Neural cell (in vitro differentiated cells): ENCODE results near the gene TMEM235. TPM values are rescaled to one million over a fixed set of nuclear protein-coding genes. Genes with fewer than 3 reads are reported as not detected.

Source experiments
- H2AFZ ChIP-seq: fragments of 200-600, 300-800 bp; sonication (generic), shearing (Covaris generic); 2 replicates; pipeline ENCODE4 v1.6.0; 2014; ENCODE audit warnings: low read depth, mild to moderate bottlenecking, antibody characterized with exemption, low read length, moderate library complexity
- H3F3A ChIP-seq: fragments of 200-600 bp; shearing (Covaris generic); 2 replicates; pipeline ENCODE4 v1.6.1; 2016; ENCODE audit warnings: mild to moderate bottlenecking, moderate library complexity, mixed read lengths, antibody characterized with exemption, low read length; ENCODE audit not compliant: insufficient read depth, poor library complexity, severe bottlenecking
- H3K27ac ChIP-seq: fragments of 200-600, 300-800 bp; sonication (generic), shearing (Covaris generic); 2 replicates; pipeline ENCODE4 v1.5.1; 2014; ENCODE audit warnings: mild to moderate bottlenecking, low read length, moderate library complexity
- H3K27me3 ChIP-seq: fragments of 300-800, 200-600 bp; sonication (generic), shearing (Covaris generic); 2 replicates; pipeline ENCODE4 v1.6.0; 2014; ENCODE audit warnings: mild to moderate bottlenecking, low read depth, low read length, moderate library complexity; ENCODE audit not compliant: insufficient read depth
- H3K36me3 ChIP-seq: fragments of 300-800, 200-600 bp; sonication (generic), shearing (Covaris generic); 2 replicates; pipeline ENCODE4 v1.5.1; 2014; ENCODE audit warnings: mild to moderate bottlenecking, antibody characterized with exemption, low read length, moderate library complexity; ENCODE audit not compliant: insufficient read depth
- H3K4me2 ChIP-seq: fragments of 300-800, 200-600 bp; sonication (generic), shearing (Covaris generic); 2 replicates; pipeline ENCODE4 v1.6.0; 2014; ENCODE audit warnings: mild to moderate bottlenecking, low read length
- H3K4me3 ChIP-seq: fragments of 300-800, 200-600 bp; sonication (generic), shearing (Covaris generic); 2 replicates; pipeline ENCODE4 v1.5.1; 2014; ENCODE audit warnings: mild to moderate bottlenecking, low read length, moderate library complexity
- H3K79me2 ChIP-seq: fragments of 200-600 bp; shearing (Covaris generic); replicated peaks from 2 replicates; pipeline ENCODE4 v1.6.0; 2014; ENCODE audit warnings: mild to moderate bottlenecking, low read length, moderate library complexity; ENCODE audit not compliant: insufficient read depth
- H3K9ac ChIP-seq: fragments of 300-800, 200-600 bp; sonication (generic), shearing (Covaris generic); 2 replicates; pipeline ENCODE4 v1.6.1; 2016; ENCODE audit warnings: mild to moderate bottlenecking, low read length, mixed read lengths
- H3K9me2 ChIP-seq: fragments of 200-600 bp; shearing (Covaris generic); 2 replicates; pipeline ENCODE4 v1.6.1; 2016; ENCODE audit warnings: mild to moderate bottlenecking, low read length, mixed read lengths; ENCODE audit not compliant: insufficient read depth
- H3K9me3 ChIP-seq: fragments of 200-600, 300-800 bp; sonication (generic), shearing (Covaris generic); 2 replicates; pipeline ENCODE4 v1.6.1; 2016; ENCODE audit warnings: mild to moderate bottlenecking, mixed run types, low read length, moderate library complexity, mixed read lengths
- H4K20me1 ChIP-seq: fragments of 200-600 bp; shearing (Covaris generic); 2 replicates; pipeline ENCODE4 v1.6.1; 2016; ENCODE audit warnings: mild to moderate bottlenecking, mixed run types; ENCODE audit not compliant: insufficient read depth
- CTCF ChIP-seq: fragments of 450-650 bp; IDR thresholded peaks from 2 replicates; pipeline ENCODE4 v1.5.1; 2014; ENCODE audit warnings: antibody characterized with exemption, mild to moderate bottlenecking, moderate library complexity; ENCODE audit not compliant: poor library complexity, severe bottlenecking
- EP300 ChIP-seq: fragments of 450-650 bp; conservative IDR thresholded peaks from 2 replicates; pipeline ENCODE4 v1.6.1; 2014; ENCODE audit warnings: antibody characterized with exemption, mild to moderate bottlenecking, moderate library complexity; ENCODE audit not compliant: poor library complexity, severe bottlenecking
- EZH2 ChIP-seq: fragments of 200-600, 300-800 bp; shearing (Covaris generic), sonication (generic); IDR thresholded peaks from 2 replicates; pipeline ENCODE4 v1.6.1; 2014; ENCODE audit warnings: antibody characterized with exemption, low read length, borderline replicate concordance, mild to moderate bottlenecking; ENCODE audit not compliant: insufficient read depth, poor library complexity, severe bottlenecking
- MXI1 ChIP-seq: fragments of 450-650 bp; conservative IDR thresholded peaks from 2 replicates; pipeline ENCODE4 v1.6.1; 2014; ENCODE audit warnings: antibody characterized with exemption, mild to moderate bottlenecking; ENCODE audit not compliant: poor library complexity, severe bottlenecking
- POLR2AphosphoS5 ChIP-seq: IDR thresholded peaks from 2 replicates; pipeline ENCODE4 v1.6.1; 2012
- RAD21 ChIP-seq: fragments of 450-650 bp; conservative IDR thresholded peaks from 2 replicates; pipeline ENCODE4 v1.6.1; 2014; ENCODE audit warnings: antibody characterized with exemption, mild to moderate bottlenecking, moderate library complexity
- REST ChIP-seq: IDR thresholded peaks from 2 replicates; pipeline ENCODE4 v1.6.1; 2012; ENCODE audit warnings: borderline replicate concordance
- SMC3 ChIP-seq: fragments of 450-650 bp; conservative IDR thresholded peaks from 2 replicates; pipeline ENCODE4 v1.6.1; 2014; ENCODE audit warnings: antibody characterized with exemption, mild to moderate bottlenecking, moderate library complexity; ENCODE audit not compliant: poor library complexity
- TAF1 ChIP-seq: IDR thresholded peaks from 2 replicates; pipeline ENCODE4 v1.6.1; 2012; ENCODE audit warnings: low read depth
- polyA plus RNA-seq: library from polyadenylated mRNA; depleted of rRNA; stranded (reverse); fragments of >200 nt; gene quantifications from 2 replicates; pipeline ENCODE4 v1.2.3, GENCODE V29; 2014

Gene TMEM235
- polyA plus RNA-seq, 1 donor from 2014 or later: not detected

- no peaks in the 10 kb centered on the region for H3K27me3 ChIP-seq
- H3K9me3 ChIP-seq: no peaks in the 10 kb centered on the region
- no peak overlapping the region for H2AFZ ChIP-seq
- H3K27ac ChIP-seq: no peak overlapping the region
- no peak overlapping the region for H3K4me2 ChIP-seq
- H3K9me2 ChIP-seq: no peaks in the 10 kb centered on the region
- no peak overlapping the region for H3K9ac ChIP-seq
- TF ChIP-seq REST: no peak
- no peak for TF ChIP-seq SMC3
- TF ChIP-seq TAF1: no peak
- TF ChIP-seq MXI1: no peak
- TF ChIP-seq RAD21: no peak
- TF ChIP-seq EZH2: no peak
- no peak for TF ChIP-seq CTCF
- no peaks in the 10 kb centered on the region for H3K36me3 ChIP-seq
- no peak overlapping the region for H3K4me3 ChIP-seq
- H3K79me2 ChIP-seq: no peaks in the 10 kb centered on the region
- no peaks in the 10 kb centered on the region for H3F3A ChIP-seq
- H4K20me1 ChIP-seq: no peaks in the 10 kb centered on the region
These were observed 7.5 kb downstream of the TMEM235 start for GRCh38 chr17:78238823-78239488.

- Histone ChIP-seq H3F3A (no peaks in the 10 kb centered on the region), H3K4me3 (no peak overlapping the region), H3K4me2 (no peak overlapping the region), H3K9me3 (no peaks in the 10 kb centered on the region), H2AFZ (no peak overlapping the region), H3K27me3 (no peaks in the 10 kb centered on the region), H3K79me2 (no peaks in the 10 kb centered on the region), H3K9me2 (no peaks in the 10 kb centered on the region), H3K9ac (no peak overlapping the region), H3K36me3 (no peaks in the 10 kb centered on the region), H4K20me1 (no peaks in the 10 kb centered on the region), H3K27ac (no peak overlapping the region)
- TF ChIP-seq RAD21: no peak
- TF ChIP-seq MXI1: no peak
- no peak for TF ChIP-seq TAF1
- TF ChIP-seq REST: no peak
- TF ChIP-seq CTCF: no peak
- no peak for TF ChIP-seq SMC3
- TF ChIP-seq EZH2: no peak
- TF ChIP-seq EP300: no peak
- TF ChIP-seq POLR2AphosphoS5: no peak
These were observed 8.1 kb downstream of the TMEM235 start for GRCh38 chr17:78239489-78239931.
